Pons (tissue), 1 donor: ENCODE measurements around the gene GRIA4.
A peak's percentile ranks its signal among the peaks of the same experiment; 100 is the strongest.

ENCODE experiments used
- DNase-seq: peaks from one replicate; pipeline ENCODE4 v3.0.0-alpha.2; 2016; ENCODE audit warnings: low spot score

Gene GRIA4

GRCh38 chr11:105639527-105639926, 29.7 kb downstream of the GRIA4 start:
- DNase-seq, result no peak

GRCh38 chr11:105641433-105641832, 31.6 kb downstream of the GRIA4 start:
- no peak for DNase-seq

GRCh38 chr11:105642870-105643269, 33.0 kb downstream of the GRIA4 start:
- no peak for DNase-seq

GRCh38 chr11:105644839-105645573, 35.1 kb downstream of the GRIA4 start:
- no peak for DNase-seq

- no peak for DNase-seq
Observed at GRCh38 chr11:105647780-105648179, 37.9 kb downstream of the GRIA4 start.

- DNase-seq, result no peak
Observed at GRCh38 chr11:105648762-105649161, 38.9 kb downstream of the GRIA4 start.

GRCh38 chr11:105665281-105665680, 55.4 kb downstream of the GRIA4 start:
- no peak for DNase-seq

- no peak for DNase-seq
Observed at GRCh38 chr11:105667441-105667840, 57.6 kb downstream of the GRIA4 start.

- DNase-seq, result no peak
Observed at GRCh38 chr11:105670811-105671210, 60.9 kb downstream of the GRIA4 start.

GRCh38 chr11:105673089-105673488, 63.2 kb downstream of the GRIA4 start:
- DNase-seq, result peak; percentile 29

GRCh38 chr11:105689631-105690030, 79.8 kb downstream of the GRIA4 start:
- no peak for DNase-seq

- no peak for DNase-seq
Observed at GRCh38 chr11:105690467-105690866, 80.6 kb downstream of the GRIA4 start.

- no peak for DNase-seq
Observed at GRCh38 chr11:105693075-105693759, 83.3 kb downstream of the GRIA4 start.

GRCh38 chr11:105696000-105696399, 86.1 kb downstream of the GRIA4 start:
- DNase-seq, result no peak

- no peak for DNase-seq
Observed at GRCh38 chr11:105697291-105697690, 87.4 kb downstream of the GRIA4 start.

- DNase-seq, result peak; percentile 37
Observed at GRCh38 chr11:105699203-105699602, 89.3 kb downstream of the GRIA4 start.

GRCh38 chr11:105700271-105700670, 90.4 kb downstream of the GRIA4 start:
- DNase-seq, result no peak

- DNase-seq, result no peak
Observed at GRCh38 chr11:105701098-105701497, 91.2 kb downstream of the GRIA4 start.

GRCh38 chr11:105705786-105706530, 96.1 kb downstream of the GRIA4 start:
- no peak for DNase-seq

GRCh38 chr11:105713106-105713505, 103.2 kb downstream of the GRIA4 start:
- DNase-seq, result no peak

GRCh38 chr11:105713696-105714095, 103.8 kb downstream of the GRIA4 start:
- no peak for DNase-seq

GRCh38 chr11:105718641-105719040, 108.8 kb downstream of the GRIA4 start:
- no peak for DNase-seq
